Measurements from ENCODE around the gene LDHAL6A. TPM values are rescaled to one million over a fixed set of nuclear protein-coding genes. Genes with fewer than 3 reads are reported as not detected.

The LDHAL6A gene
- total RNA-seq, 4 donors from 2014 or later: not detected

DNA sequence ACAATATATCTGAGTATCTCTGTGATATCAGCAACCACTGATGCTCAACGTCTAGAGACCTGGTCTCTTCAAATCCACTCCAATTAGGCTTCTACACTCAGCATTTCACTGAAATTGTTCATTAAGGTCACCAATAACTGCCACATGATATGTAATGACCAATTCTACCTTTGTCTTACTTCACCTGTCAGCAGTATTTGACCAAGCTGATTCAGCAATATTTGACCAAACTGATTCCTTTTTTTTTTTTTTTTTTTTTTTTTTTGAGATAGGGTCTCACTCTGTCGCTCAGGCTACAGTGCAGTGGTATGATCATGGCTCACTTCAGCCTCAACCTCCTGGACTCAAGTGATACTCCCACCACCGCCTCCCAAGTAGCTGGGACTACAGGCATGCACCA lies 65.5 kb downstream of the LDHAL6A start:
- H3K27me3 ChIP-seq: no peaks in the 10 kb centered on the region
- 86 to 89% methylated on average over 2 to 3 of the region's 3 CpGs for WGBS, 2 donors (ENCODE audit: low coverage in 1 of 2)
- no peak overlapping the region for H3K27ac ChIP-seq
- no peak overlapping the region for H3K4me3 ChIP-seq
- TF ChIP-seq POLR2A (IDR thresholded peaks at IDR 0.05): no peak
- no peak for TF ChIP-seq EP300 (IDR thresholded peaks at IDR 0.05)
- TF ChIP-seq POLR2AphosphoS5 (IDR thresholded peaks at IDR 0.05): no peak
- TF ChIP-seq, protein P1, sequence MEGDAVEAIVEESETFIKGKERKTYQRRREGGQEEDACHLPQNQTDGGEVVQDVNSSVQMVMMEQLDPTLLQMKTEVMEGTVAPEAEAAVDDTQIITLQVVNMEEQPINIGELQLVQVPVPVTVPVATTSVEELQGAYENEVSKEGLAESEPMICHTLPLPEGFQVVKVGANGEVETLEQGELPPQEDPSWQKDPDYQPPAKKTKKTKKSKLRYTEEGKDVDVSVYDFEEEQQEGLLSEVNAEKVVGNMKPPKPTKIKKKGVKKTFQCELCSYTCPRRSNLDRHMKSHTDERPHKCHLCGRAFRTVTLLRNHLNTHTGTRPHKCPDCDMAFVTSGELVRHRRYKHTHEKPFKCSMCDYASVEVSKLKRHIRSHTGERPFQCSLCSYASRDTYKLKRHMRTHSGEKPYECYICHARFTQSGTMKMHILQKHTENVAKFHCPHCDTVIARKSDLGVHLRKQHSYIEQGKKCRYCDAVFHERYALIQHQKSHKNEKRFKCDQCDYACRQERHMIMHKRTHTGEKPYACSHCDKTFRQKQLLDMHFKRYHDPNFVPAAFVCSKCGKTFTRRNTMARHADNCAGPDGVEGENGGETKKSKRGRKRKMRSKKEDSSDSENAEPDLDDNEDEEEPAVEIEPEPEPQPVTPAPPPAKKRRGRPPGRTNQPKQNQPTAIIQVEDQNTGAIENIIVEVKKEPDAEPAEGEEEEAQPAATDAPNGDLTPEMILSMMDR (IDR thresholded peaks at IDR 0.05): no peak
- no peaks in the 10 kb centered on the region for H3K9me3 ChIP-seq
- peaks cover 0 to 28% of the 10 kb centered on the region in 2 donors for H3K36me3 ChIP-seq
- no peak for ATAC-seq
- peaks cover 0 to 48% (median 0%) of the 10 kb centered on the region in 3 donors for H3K4me1 ChIP-seq

DNA sequence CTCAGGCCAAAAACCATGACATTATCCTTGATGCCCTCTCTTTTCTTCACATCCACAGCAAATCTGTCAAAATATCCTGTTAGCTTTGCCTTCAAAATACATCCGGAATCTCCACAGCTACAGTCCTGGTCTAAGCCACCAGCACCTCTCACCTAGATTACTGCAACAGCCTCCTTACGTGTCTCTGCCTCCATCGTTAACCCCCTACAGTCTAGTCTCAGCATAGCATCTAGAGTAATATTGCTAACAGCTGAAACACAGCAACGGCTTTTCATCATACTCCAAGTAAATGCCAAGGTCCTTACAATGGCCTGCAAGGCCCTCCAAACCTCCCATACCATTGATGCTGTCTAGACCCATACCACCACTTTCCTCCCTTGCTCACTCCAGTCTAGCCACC lies 66.7 kb downstream of the LDHAL6A start:
- H3K36me3 ChIP-seq: peaks cover 0 to 17% of the 10 kb centered on the region in 2 donors
- no peak for ATAC-seq
- H3K27ac ChIP-seq: no peak overlapping the region
- H3K27me3 ChIP-seq: no peaks in the 10 kb centered on the region
- WGBS, 2 donors (ENCODE audit: low coverage in 1 of 2): 71 to 83% methylated on average over 4 of the region's 4 CpGs
- TF ChIP-seq POLR2A (IDR thresholded peaks at IDR 0.05) (no peak), EP300 (IDR thresholded peaks at IDR 0.05) (no peak), POLR2AphosphoS5 (IDR thresholded peaks at IDR 0.05) (no peak)
- TF ChIP-seq, protein P1 (IDR thresholded peaks at IDR 0.05): no peak
- H3K4me1 ChIP-seq: peaks cover 0 to 51% (median 0%) of the 10 kb centered on the region in 3 donors
- no peak overlapping the region for H3K4me3 ChIP-seq
- no peaks in the 10 kb centered on the region for H3K9me3 ChIP-seq

DNA sequence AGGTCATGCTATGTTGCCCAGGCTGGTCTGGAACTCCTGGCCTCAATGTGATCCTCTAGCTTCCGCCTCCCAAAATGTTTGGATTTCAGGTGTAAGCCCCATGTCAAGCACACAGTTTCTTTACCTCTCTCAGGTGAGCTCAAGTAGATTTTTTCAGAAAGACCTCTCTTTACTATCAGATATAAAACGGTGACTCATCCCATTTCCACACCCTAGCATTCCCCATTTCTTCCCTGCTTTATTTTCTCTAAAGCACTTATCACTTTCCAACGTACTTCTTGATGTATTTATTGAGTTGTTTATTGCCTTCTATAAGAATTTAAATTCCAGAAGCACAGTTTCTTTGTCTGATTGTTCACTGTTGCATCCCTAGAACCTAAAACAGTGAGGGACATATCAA lies 67.4 kb downstream of the LDHAL6A start:
- TF ChIP-seq, protein P1 (IDR thresholded peaks at IDR 0.05): no peak
- TF ChIP-seq POLR2AphosphoS5 (IDR thresholded peaks at IDR 0.05): no peak
- no peak for TF ChIP-seq EP300 (IDR thresholded peaks at IDR 0.05)
- TF ChIP-seq POLR2A (IDR thresholded peaks at IDR 0.05): no peak
- H3K9me3 ChIP-seq: no peaks in the 10 kb centered on the region
- peaks cover 0 to 10% of the 10 kb centered on the region in 2 donors for H3K36me3 ChIP-seq
- H3K4me1 ChIP-seq: peaks cover 0 to 57% (median 4%) of the 10 kb centered on the region in 3 donors
- H3K4me3 ChIP-seq: no peak overlapping the region
- H3K27ac ChIP-seq: no peak overlapping the region
- WGBS, 2 donors (ENCODE audit: low coverage in 1 of 2): 81 to 88% methylated on average over 3 of the region's 3 CpGs
- no peaks in the 10 kb centered on the region for H3K27me3 ChIP-seq
- no peak for ATAC-seq

DNA sequence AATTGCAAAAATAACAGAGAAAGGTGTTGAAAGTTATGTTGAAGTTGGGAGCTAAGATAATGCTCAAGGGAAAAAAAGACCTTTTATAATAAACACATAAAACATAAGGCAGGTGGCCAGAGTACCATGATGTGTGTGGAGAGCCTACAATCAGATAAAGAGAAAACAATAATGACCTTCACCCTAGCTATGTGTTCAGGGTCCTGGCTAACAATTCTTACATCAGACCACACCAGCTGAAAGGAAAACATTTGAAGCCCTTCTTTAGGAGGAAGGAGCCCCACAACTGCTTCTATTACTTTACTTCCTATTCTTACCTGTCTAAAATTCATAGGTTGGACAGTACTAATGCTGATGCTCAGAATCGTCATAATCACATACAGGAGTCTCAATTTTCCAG lies 68.6 kb downstream of the LDHAL6A start:
- ATAC-seq: no peak
- Histone ChIP-seq H3K27ac (no peak overlapping the region), H3K27me3 (no peaks in the 10 kb centered on the region), H3K36me3 (no peaks in the 10 kb centered on the region), H3K4me1 (peaks cover 0 to 60% (median 4%) of the 10 kb centered on the region in 3 donors), H3K4me3 (no peak overlapping the region), H3K9me3 (no peaks in the 10 kb centered on the region)
- TF ChIP-seq, protein P1 (IDR thresholded peaks at IDR 0.05): no peak
- no peak for TF ChIP-seq POLR2A (IDR thresholded peaks at IDR 0.05)
- no peak for TF ChIP-seq EP300 (IDR thresholded peaks at IDR 0.05)
- no peak for TF ChIP-seq POLR2AphosphoS5 (IDR thresholded peaks at IDR 0.05)
- WGBS, 2 donors (ENCODE audit: low coverage in 1 of 2): 75% methylated on average over 1 of the region's 1 CpG; no CpG with 5 or more reads in 1 of the 2 donors

DNA sequence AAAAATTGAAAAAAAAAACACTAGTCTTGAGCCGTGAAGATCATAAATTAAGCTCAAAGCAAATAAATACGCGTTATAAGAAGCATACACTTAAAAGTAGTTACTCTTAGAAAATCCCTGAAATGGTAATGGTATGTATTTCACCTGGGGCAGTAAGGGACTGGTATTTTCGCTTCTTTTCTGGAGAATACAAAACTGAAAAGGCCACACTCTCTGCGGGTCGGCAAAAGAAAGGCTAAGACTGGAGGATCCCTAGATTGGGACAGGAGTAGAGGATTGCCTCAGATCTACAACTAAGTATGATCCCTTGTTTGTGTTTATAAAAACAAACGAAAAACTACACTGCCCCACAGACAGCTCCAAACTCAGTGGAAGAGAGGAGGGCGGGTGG lies 70.5 kb downstream of the LDHAL6A start:
- peaks cover 0 to 56% (median 4%) of the 10 kb centered on the region in 3 donors for H3K4me1 ChIP-seq
- H3K9me3 ChIP-seq: no peaks in the 10 kb centered on the region
- TF ChIP-seq, protein P1 (IDR thresholded peaks at IDR 0.05): no peak
- TF ChIP-seq POLR2AphosphoS5 (IDR thresholded peaks at IDR 0.05): no peak
- TF ChIP-seq POLR2A (IDR thresholded peaks at IDR 0.05): no peak
- TF ChIP-seq EP300 (IDR thresholded peaks at IDR 0.05): no peak
- peaks cover 0 to 10% of the 10 kb centered on the region in 2 donors for H3K36me3 ChIP-seq
- 2% methylated on average over 7 to 8 of the region's 8 CpGs for WGBS, 2 donors (ENCODE audit: low coverage in 1 of 2)
- no peak for ATAC-seq
- H3K4me3 ChIP-seq: peak overlapping the region; percentile 86 to 94
- no peaks in the 10 kb centered on the region for H3K27me3 ChIP-seq
- H3K27ac ChIP-seq: peak overlapping the region; percentile 91 to 95 (median 92)

Measured in gastroesophageal sphincter (tissue), 4 donors.